ENCODE measurements around the gene ARHGAP29. TPM values are rescaled to one million over a fixed set of nuclear protein-coding genes. Genes with fewer than 3 reads are reported as not detected.

The ARHGAP29 gene
- 159 and 190 TPM in 2 replicates for total RNA-seq

- no peak for DNase-seq (ENCODE audit: low read depth, low spot score)
These were observed at the start of gene ARHGAP29 for GRCh38 chr1:94237291-94238226. Gene ARHGAP29, minus strand, starts transcription at chr1:94237584. Its CDS starts 5,973 bp downstream, at chr1:94231611.

- DNase-seq (ENCODE audit: low read depth, low spot score) = no peak
These were observed 49.6 kb upstream of the ARHGAP29 start for GRCh38 chr1:94286864-94287437.

GRCh38 chr1:94285031-94285654 is 47.8 kb upstream of the ARHGAP29 start:
- DNase-seq (ENCODE audit: low read depth, low spot score) = peak; percentile 60

GRCh38 chr1:94284476-94284875 is 47.1 kb upstream of the ARHGAP29 start:
- DNase-seq (ENCODE audit: low read depth, low spot score) = no peak

GRCh38 chr1:94283462-94283861 is 46.1 kb upstream of the ARHGAP29 start:
- DNase-seq (ENCODE audit: low read depth, low spot score) = no peak

GRCh38 chr1:94282143-94282711 is 44.8 kb upstream of the ARHGAP29 start:
- no peak for DNase-seq (ENCODE audit: low read depth, low spot score)

GRCh38 chr1:94281361-94282142 is 44.2 kb upstream of the ARHGAP29 start:
- DNase-seq (ENCODE audit: low read depth, low spot score) = no peak

GRCh38 chr1:94280541-94280940 is 43.2 kb upstream of the ARHGAP29 start:
- no peak for DNase-seq (ENCODE audit: low read depth, low spot score)

- DNase-seq (ENCODE audit: low read depth, low spot score) = no peak
These were observed 42.1 kb upstream of the ARHGAP29 start for GRCh38 chr1:94279462-94279861.

- DNase-seq (ENCODE audit: low read depth, low spot score) = no peak
These were observed 41.7 kb upstream of the ARHGAP29 start for GRCh38 chr1:94279038-94279437.

- DNase-seq (ENCODE audit: low read depth, low spot score) = no peak
These were observed 39.6 kb upstream of the ARHGAP29 start for GRCh38 chr1:94276988-94277434.

GRCh38 chr1:94275083-94275482 is 37.7 kb upstream of the ARHGAP29 start:
- DNase-seq (ENCODE audit: low read depth, low spot score) = no peak

- DNase-seq (ENCODE audit: low read depth, low spot score) = no peak
These were observed 37.2 kb upstream of the ARHGAP29 start for GRCh38 chr1:94274561-94274960.

GRCh38 chr1:94273111-94273510 is 35.7 kb upstream of the ARHGAP29 start:
- DNase-seq (ENCODE audit: low read depth, low spot score) = no peak

GRCh38 chr1:94272388-94272787 is 35.0 kb upstream of the ARHGAP29 start:
- no peak for DNase-seq (ENCODE audit: low read depth, low spot score)

- DNase-seq (ENCODE audit: low read depth, low spot score) = no peak
These were observed 34.0 kb upstream of the ARHGAP29 start for GRCh38 chr1:94271373-94271772.

GRCh38 chr1:94270801-94271203 is 33.4 kb upstream of the ARHGAP29 start:
- no peak for DNase-seq (ENCODE audit: low read depth, low spot score)

GRCh38 chr1:94269921-94270320 is 32.5 kb upstream of the ARHGAP29 start:
- DNase-seq (ENCODE audit: low read depth, low spot score) = no peak

- no peak for DNase-seq (ENCODE audit: low read depth, low spot score)
These were observed 28.5 kb upstream of the ARHGAP29 start for GRCh38 chr1:94265906-94266305.

- DNase-seq (ENCODE audit: low read depth, low spot score) = peak; percentile 83
These were observed 27.6 kb upstream of the ARHGAP29 start for GRCh38 chr1:94265011-94265422.
